ENCODE measurements around the gene ELOVL5.

DNA sequence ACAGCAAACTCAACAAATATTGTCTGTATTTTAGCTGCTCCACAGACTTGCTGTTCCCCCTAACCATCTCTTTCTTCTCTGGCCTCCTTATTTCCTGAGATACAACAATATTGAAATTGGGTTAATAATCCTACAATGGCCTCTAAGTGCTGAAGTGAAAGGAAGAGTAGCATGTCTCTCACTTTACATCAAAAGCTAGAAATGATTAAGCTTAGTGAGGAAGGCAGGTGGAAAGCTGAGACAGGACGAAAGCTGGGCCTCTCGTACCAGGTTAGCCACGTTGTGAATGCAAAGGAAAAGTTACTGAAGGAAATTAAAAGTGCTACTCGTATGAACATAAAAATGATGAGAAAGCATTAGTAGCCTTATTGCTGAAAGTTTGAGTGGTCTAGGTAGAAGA lies 63.8 kb downstream of the ELOVL5 start:
- TF ChIP-seq POLR2A (IDR thresholded peaks at IDR 0.05): no peak
- TF ChIP-seq, protein P1, sequence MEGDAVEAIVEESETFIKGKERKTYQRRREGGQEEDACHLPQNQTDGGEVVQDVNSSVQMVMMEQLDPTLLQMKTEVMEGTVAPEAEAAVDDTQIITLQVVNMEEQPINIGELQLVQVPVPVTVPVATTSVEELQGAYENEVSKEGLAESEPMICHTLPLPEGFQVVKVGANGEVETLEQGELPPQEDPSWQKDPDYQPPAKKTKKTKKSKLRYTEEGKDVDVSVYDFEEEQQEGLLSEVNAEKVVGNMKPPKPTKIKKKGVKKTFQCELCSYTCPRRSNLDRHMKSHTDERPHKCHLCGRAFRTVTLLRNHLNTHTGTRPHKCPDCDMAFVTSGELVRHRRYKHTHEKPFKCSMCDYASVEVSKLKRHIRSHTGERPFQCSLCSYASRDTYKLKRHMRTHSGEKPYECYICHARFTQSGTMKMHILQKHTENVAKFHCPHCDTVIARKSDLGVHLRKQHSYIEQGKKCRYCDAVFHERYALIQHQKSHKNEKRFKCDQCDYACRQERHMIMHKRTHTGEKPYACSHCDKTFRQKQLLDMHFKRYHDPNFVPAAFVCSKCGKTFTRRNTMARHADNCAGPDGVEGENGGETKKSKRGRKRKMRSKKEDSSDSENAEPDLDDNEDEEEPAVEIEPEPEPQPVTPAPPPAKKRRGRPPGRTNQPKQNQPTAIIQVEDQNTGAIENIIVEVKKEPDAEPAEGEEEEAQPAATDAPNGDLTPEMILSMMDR (IDR thresholded peaks at IDR 0.05): no peak
- TF ChIP-seq EP300 (IDR thresholded peaks at IDR 0.05; ENCODE audit: low read depth): no peak
